K562 treated with DMSO at 1 percent for 48 hours (cell line): ENCODE measurements around the gene NEK1. TPM values are rescaled to one million over a fixed set of nuclear protein-coding genes. Genes with fewer than 3 reads are reported as not detected.

Source experiments
- total RNA-seq: library from RNA; unstranded; fragments of 300-600 nt; gene quantifications from 2 replicates; pipeline ENCODE4 v1.2.3, GENCODE V29; 2022; ENCODE audit warnings: low replicate concordance; ENCODE audit errors: extremely low read depth

NEK1 gene
- total RNA-seq = not detected in 2 replicates

GRCh38 chr4:169611991-169612870, at the start of gene NEK1:
Gene NEK1 (minus strand): TSS chr4:169612583. CDS start chr4:169602630, 9,953 bp downstream.

GRCh38 chr4:169619958-169620879, 7.8 kb upstream of the NEK1 start, which contains the start of gene CLCN3:
Gene CLCN3 (plus strand): TSS chr4:169620578. CDS start chr4:169635929, 15,351 bp downstream.

Other genes with a start within 250 kb of the NEK1 start
- gene CLCN3, start 8.0 kb upstream of the NEK1 start, total RNA-seq = not detected in 2 replicates
- not detected in 2 replicates for gene HPF1, start 145.4 kb upstream of the NEK1 start, total RNA-seq